Activated naive CD4-positive, alpha-beta T cell treated with anti-CD3 and anti-CD28 coated beads, Interleukin-2, amount 50 U/mL, for 72 hours (primary cell): ENCODE measurements around the gene SPATA33. TPM values are rescaled to one million over a fixed set of nuclear protein-coding genes. Genes with fewer than 3 reads are reported as not detected.

ENCODE experiments used
- ATAC-seq, 2 donors: fragments of 150-1000 bp; cut with Tn5 transposase; 2 replicates each; pipeline ENCODE4 v1.10.0; 2021; ENCODE audit warnings: mild to moderate bottlenecking in 2 of 2, moderate library complexity in 2 of 2
- DNase-seq, 2 donors: peaks; one replicate each; pipeline ENCODE4 v3.0.0; 2021 to 2022; ENCODE audit warnings: low spot score in 2 of 2
- H3K27ac Mint-ChIP-seq, 2 donors: one replicate each; pipeline ENCODE4 v1.8.0; 2022; ENCODE audit warnings: mild to moderate bottlenecking in 2 of 2, mixed read lengths in 2 of 2
- H3K36me3 Mint-ChIP-seq, 2 donors: one replicate each; pipeline ENCODE4 v1.8.0; 2022; ENCODE audit warnings: mixed read lengths in 2 of 2
- H3K9me3 Mint-ChIP-seq, 2 donors: one replicate each; pipeline ENCODE4 v1.8.0; 2022; ENCODE audit warnings: mixed read lengths in 2 of 2
- total RNA-seq, 2 donors: library from RNA; stranded (reverse); gene quantifications; one replicate each; pipeline ENCODE4 v1.2.3, GENCODE V29; 2022

Gene SPATA33
- total RNA-seq = 10 to 100 TPM in 1 of 2 donors, 1 to 10 TPM in 1; 8.0 to 18.2 TPM

DNA sequence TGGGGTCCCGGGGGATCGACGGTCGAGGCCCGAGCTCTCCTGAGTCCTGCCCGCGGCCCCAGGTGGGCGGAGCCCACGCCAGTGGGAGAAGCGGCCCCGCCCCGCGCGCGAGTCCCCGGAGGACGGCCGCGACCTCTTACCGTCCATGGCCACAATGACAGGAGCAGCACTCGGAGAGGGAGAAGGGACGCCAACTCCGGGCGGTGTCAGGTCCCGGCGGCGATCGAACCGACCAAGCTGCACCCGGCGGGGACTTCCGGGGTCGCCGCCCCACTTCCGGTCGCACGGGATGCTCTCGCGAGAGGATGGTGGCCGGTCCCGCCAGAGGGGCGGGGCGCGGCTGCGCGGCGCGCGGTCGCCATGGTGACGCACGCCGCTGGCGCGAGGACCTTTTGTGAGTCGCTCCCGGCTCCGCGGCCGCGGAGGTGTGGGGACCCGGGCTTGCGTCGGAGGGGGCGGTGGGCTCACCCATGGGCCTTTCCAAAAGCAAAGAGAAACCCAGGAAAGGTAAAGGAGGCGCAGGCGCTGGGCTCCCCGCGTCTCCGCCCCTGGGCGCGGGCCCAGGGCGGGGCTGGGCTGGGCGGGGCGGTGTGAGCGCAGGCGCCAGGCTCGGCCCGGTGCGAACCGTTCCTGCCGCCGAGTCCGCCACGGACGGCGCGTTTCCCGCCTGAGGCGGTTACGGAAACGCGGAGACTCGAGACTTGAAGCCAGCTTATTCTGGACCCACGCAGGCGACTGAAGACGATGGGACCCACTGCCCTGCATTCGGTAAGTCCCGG lies at the start of gene SPATA33, which contains the start of gene CHMP1A:
TSS of gene SPATA33 (plus strand) at position 395 of the 779 bp plus-strand sequence. CDS start at position 471, 76 bp downstream.
TSS of gene CHMP1A (minus strand) at position 267 of the 779 bp plus-strand sequence. CDS start at position 147, 120 bp downstream.
- H3K27ac Mint-ChIP-seq = peak within 1 kb of the TSS; percentile 83 to 96
- H3K36me3 Mint-ChIP-seq = peaks cover 31 to 40% of the 10 kb centered on the region in 2 donors
- DNase-seq = peak; percentile 95 to 97
- no peaks in the 10 kb centered on the region for H3K9me3 Mint-ChIP-seq
- ATAC-seq = peak; percentile 93 to 95

DNA sequence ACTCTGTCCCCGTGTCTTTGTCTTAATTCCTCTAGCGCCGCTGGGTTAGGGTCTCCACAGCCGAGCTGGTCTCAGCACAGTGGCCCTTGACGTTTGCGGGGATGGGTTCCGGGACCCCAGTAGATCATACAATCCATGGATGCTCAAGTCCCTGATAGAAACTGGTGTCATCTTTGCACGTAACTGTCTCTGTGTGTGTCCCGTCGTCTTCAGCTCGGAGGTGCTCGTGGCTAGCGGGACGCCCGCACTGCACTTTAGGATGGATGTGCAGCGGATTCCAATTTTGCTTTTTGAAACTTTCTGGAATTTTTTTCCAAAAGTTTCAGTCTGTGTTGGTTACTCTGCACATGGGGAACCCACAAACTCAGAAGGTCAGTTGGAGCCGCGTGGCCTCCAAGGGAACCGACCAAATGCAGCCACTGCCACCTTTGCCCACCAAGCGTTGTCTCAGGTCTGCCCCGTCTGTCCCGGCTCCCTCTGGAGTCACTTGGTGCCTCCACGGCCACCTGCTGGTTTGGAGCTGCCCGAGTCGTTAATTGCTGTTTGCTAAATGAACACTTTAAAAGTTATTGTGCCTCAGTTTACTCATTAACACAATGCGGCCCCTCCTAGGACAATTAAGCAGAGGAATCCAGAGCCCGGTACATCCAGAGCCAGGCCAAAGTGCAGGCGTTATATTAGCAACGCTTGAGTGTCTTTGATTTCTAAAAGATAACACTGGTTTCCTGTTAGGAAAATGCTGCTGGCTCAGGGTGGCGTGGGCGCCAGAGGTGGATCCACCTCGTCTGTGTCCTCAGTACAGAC lies 49.5 kb upstream of the SPATA33 start:
- Mint-ChIP-seq H3K27ac (no peak overlapping the region), H3K36me3 (no peaks in the 10 kb centered on the region), H3K9me3 (no peaks in the 10 kb centered on the region)
- DNase-seq (no peak), ATAC-seq (no peak)

DNA sequence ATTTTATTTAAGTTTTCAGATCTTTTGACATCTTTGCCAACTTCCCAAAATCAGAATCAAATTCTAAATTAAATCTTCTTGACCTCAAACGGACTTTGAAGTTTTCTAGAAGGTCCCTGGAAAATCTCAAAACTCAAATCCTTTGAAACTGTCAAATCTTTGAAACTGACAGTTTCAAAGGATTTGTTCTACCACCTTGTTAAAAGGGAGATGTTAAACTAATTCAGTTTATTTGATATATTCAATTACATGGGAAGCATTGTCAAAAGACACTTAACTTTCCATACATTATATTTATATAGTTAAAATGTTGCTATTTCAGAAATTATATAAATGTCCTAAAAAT lies 47.6 kb upstream of the SPATA33 start:
- no peak for ATAC-seq
- Mint-ChIP-seq H3K27ac (no peak overlapping the region), H3K9me3 (no peaks in the 10 kb centered on the region), H3K36me3 (no peaks in the 10 kb centered on the region)
- no peak for DNase-seq

DNA sequence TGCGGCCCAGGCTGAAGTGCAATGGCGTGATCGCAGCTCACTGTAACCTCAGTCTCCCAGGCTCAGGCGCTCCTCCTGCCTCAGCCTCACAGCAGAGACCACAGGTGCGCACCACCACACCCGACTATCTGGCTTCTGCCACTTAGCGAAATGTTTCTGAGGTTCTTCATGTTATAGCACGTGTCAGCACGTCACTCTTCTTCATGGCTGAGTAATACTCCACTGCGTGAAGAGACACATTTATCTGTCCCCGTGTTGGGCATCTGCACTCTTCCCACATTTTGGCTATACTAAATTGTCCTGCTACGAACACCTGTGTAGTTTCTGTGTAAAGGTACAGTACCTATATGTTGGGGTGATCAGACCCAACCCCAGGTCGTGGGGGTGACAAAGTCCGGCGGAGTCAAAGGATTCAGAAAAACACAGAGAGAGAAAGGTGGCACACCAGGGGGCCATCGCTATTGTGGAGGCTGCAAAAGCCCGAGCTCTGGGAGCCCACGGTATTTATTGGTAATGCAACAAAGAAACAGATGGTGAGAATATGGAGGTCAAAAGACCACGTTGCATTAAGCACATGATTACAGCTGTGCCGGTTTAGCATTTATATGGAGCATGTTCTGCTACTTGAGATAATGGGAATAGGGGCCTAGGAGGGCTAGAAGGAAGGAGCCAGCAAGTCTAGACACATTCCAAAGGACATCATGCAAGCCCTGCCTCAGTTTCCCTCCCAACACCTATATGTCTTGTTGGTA lies 45.0 kb upstream of the SPATA33 start:
- Mint-ChIP-seq H3K27ac (no peak overlapping the region), H3K36me3 (no peaks in the 10 kb centered on the region), H3K9me3 (peaks cover 0 to 5% of the 10 kb centered on the region in 2 donors)
- DNase-seq (no peak), ATAC-seq (no peak)

DNA sequence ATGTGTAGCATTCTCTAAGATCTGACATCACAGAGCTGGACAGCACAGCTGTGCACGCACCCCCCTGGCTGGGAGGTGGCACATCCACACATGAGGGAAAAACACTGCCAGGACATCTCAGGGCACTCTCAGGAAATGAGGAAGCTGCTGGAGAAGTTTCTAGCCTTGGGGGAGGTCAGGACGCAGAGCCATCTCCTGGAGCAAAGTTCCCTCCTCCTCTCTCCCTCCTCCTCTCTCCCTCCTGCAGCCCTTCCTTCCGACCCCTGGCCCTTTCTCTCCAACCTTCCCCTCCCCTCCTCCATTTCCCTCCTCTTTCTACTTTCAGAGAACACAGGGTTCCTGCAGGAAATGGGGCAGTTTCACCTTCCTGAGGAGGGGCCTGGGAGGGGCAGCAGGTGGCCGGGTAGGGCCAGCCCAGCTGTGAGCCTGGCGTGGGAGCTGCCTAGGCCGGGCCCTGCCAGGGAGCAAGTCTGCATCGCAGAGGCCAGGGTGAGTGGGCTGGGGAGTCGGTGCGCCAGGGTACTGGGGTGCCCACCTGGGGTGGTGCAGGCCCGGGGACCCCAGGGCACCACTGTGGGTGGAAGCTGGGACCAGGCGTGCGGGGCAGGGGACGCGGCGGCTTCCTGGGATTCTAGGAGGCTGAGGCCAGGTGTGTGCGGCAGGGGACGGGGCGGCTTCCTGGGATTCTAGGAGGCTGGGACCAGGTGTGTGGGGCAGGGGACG lies 44.2 kb upstream of the SPATA33 start, which contains the start of gene DPEP1:
TSS of gene DPEP1 (plus strand) at position 412 of the 723 bp plus-strand sequence. CDS start 16,769 bp downstream, outside the sequence.
- no peak within 1 kb of the TSS for H3K27ac Mint-ChIP-seq
- no peaks in the 10 kb centered on the region for H3K36me3 Mint-ChIP-seq
- ATAC-seq (no peak), DNase-seq (no peak)
- peaks cover 0 to 5% of the 10 kb centered on the region in 2 donors for H3K9me3 Mint-ChIP-seq

DNA sequence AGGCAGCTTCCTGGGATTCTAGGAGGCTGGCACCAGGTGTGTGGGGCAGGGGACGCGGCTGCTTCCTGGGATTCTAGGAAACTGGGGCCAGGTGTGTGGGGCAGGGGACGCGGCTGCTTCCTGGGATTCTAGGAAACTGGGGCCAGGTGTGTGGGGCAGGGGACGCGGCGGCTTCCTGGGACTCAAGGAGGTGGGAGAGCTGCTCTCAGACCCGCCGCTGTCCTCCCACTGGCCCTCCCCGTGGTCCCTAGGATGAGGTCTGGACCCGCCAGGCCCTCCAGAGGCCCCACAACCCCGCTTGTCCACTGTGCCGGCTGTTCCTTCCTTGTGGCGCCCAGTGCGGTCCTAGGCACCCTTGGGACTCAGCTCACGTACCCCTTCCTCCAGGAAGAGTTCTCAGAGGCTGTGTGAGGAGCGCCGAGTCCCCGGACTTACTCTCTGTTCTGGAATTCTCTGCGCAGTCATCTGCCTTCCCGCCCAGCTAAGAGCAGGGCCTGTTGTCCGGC lies 43.6 kb upstream of the SPATA33 start:
- ATAC-seq (no peak), DNase-seq (no peak)
- Mint-ChIP-seq H3K36me3 (no peaks in the 10 kb centered on the region), H3K9me3 (peaks cover 0 to 5% of the 10 kb centered on the region in 2 donors), H3K27ac (no peak overlapping the region)

DNA sequence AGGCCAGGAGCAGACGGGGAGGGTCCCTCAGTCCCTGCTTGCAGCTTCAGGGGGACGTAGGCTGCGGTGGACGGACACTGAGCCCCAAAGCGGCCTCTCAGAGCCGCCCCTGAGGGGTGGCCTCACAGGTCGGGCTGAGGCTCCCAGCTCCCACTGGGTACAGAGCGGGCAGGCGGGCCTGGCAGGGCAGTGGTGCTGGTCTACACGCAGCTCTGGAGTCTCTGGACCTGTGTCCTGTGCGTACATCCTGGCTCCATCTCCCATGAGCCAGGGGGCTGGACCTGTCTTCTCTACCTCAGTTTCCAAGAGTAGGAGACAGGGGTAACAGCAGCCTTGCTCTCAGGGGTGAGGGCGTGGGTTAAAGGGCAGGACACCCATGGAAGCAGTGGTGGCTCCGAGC lies 42.5 kb upstream of the SPATA33 start:
- H3K27ac Mint-ChIP-seq = no peak overlapping the region
- peaks cover 0 to 5% of the 10 kb centered on the region in 2 donors for H3K9me3 Mint-ChIP-seq
- ATAC-seq = peak in 1 of 2 donors; percentile 18
- DNase-seq = no peak
- no peaks in the 10 kb centered on the region for H3K36me3 Mint-ChIP-seq

DNA sequence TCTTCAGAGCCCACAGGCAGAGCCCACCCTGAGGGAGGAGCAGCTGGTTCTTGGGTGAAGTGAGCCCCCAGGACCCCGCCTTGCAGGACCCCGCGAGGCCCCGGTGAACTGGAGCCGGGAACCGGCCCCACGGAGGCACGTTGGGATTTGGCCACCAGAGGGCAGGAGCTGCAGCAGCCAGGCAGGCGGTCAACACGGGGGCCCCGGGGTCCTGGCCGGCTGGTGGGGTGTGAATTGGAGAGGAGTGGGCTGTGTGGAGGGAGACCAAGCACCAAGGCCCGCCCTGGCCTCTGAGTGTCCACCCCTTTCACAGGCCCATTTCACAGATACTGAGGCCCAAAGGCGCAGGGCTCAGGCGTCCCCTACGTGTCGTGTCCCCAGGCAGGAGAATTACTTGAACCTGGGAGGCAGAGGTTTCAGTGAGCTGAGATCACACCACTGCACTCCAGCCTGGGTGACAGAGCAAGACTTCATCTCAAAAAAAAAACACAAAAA lies 42.0 kb upstream of the SPATA33 start:
- Mint-ChIP-seq H3K9me3 (peaks cover 0 to 5% of the 10 kb centered on the region in 2 donors), H3K27ac (no peak overlapping the region), H3K36me3 (no peaks in the 10 kb centered on the region)
- peak in 1 of 2 donors; percentile 60 for ATAC-seq
- peak in 1 of 2 donors; percentile 65 for DNase-seq

DNA sequence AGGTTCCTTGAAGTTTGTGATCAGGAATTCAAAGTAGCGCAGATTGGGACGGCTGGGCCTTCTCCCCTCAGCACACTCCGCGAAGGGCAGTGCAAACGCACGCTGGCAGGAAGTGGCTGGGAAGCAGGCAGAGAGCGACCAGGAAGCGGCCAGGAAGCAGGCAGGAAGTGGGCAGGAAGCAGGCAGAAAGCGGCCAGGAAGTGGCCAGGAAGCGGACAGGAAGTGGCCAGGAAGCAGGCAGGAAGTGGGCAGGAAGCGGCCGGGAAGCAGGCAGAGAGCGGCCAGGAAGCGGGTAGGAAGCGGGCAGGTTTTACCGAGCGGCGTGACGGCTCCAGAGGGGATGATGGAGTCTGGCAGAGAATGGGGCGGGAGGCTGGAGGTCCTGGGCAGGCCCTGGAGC lies 41.0 kb upstream of the SPATA33 start:
- peak overlapping the region; percentile 68 to 70 for H3K27ac Mint-ChIP-seq
- H3K36me3 Mint-ChIP-seq = no peaks in the 10 kb centered on the region
- ATAC-seq (no peak), DNase-seq (no peak)
- H3K9me3 Mint-ChIP-seq = peaks cover 0 to 5% of the 10 kb centered on the region in 2 donors

DNA sequence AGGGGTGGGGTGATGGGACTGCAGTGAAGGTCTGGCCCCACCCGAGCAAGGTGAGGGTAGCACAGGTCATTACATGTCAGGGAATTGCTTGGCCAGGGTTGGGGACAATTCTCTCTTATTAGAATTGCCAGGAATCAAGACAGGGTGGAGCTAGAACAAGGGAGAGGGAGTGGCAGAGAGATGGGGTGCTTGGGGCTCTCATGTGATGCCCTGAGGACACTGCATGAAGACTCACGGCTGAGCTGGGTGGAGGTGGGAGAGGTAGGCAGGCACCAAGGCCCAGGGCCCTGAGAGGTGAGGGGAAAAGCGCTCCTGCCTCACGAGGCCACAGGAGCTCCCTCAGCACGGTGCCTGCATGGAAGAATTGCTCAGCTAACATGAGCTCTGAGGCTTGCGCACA lies 40.6 kb upstream of the SPATA33 start:
- peak overlapping the region in 1 of 2 donors; percentile 70 for H3K27ac Mint-ChIP-seq
- peaks cover 0 to 5% of the 10 kb centered on the region in 2 donors for H3K9me3 Mint-ChIP-seq
- no peaks in the 10 kb centered on the region for H3K36me3 Mint-ChIP-seq
- DNase-seq (no peak), ATAC-seq (no peak)

DNA sequence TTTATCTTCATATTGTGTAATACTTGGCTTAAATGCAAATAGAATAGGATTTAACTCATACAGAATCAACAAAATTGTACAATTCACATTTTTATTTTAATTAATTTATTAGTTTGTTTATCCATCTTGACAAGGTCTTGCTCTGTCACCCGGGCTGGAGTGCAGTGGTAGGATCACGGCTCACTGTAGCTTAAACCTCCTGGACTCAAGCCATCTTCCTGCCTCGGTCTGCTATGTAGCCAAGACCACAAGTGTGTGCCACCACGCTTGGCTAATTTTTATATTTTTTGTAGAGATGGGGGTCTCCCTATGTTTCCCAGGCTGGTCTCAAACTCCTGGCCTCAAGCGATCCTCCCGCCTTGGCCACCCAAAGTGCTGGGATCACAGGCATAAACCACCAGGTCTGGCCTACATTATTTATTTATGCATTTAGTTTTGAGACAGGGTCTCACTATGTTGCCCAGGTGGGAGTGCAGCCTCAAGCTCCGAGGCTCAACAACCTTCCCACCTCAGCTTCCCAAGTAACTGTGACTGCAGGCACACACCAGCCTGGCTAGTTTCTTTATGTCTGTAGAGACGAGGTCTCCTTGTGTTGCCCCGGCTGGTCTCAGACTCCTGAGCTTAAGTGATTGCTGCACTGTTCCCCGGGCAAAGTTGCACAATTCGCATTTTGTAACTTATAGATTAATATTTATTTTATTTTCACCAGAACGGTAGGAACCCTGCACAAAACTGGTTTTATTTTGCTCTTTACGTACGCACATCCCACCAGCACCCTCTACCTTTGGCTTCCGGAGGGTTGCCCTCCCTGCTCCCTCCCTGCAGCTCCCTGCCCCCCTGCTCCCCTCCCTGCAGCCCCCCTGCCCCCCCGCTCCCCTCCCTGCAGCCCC lies 39.3 kb upstream of the SPATA33 start:
- ATAC-seq (no peak), DNase-seq (no peak)
- Mint-ChIP-seq H3K27ac (no peak overlapping the region), H3K9me3 (peaks cover 0 to 5% of the 10 kb centered on the region in 2 donors), H3K36me3 (no peaks in the 10 kb centered on the region)

DNA sequence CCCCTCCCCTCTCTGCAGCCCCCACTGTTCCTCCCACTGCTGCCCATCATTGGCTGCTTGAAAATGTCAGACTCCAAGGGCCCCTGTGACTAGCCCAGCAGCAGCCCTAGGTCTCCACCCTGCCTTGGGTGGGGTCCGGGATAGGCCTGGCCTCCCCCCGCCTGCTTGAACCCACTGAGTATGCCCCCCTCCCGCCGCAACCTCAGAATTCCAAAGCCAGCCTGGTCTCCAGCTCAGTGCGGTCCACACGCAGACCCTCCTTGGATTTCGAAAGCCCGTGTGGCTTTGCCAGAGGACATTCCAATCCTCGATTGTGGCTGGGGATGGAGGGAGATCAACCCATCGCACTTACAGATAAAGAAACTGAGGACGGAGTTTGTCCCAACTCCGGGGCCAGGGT lies 37.8 kb upstream of the SPATA33 start:
- ATAC-seq = no peak
- no peak overlapping the region for H3K27ac Mint-ChIP-seq
- peaks cover 0 to 5% of the 10 kb centered on the region in 2 donors for H3K9me3 Mint-ChIP-seq
- DNase-seq = no peak
- H3K36me3 Mint-ChIP-seq = no peaks in the 10 kb centered on the region

DNA sequence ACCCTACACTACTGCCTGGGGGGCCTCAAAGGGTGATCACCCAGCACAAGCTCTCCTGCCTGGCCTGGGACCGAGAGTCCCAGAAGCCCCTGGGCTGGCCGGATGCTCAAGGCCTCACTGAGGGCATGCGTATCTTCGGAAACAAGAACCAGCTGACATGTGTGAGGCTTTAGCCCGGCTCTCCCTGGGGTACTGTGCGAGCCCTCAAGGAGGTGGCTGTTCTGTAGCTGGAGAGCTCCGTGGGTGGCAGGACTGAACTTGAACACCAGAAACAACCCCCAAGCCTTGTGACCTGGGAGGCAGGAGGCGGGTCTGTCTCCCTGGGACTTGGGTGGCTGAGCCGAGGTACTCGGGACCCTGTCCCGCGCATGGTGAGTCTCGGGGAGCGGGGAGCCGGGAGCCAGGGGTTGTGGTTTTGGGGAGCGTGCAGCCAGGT lies 37.2 kb upstream of the SPATA33 start:
- no peak for DNase-seq
- no peaks in the 10 kb centered on the region for H3K36me3 Mint-ChIP-seq
- H3K9me3 Mint-ChIP-seq = peaks cover 0 to 5% of the 10 kb centered on the region in 2 donors
- no peak overlapping the region for H3K27ac Mint-ChIP-seq
- ATAC-seq = no peak

DNA sequence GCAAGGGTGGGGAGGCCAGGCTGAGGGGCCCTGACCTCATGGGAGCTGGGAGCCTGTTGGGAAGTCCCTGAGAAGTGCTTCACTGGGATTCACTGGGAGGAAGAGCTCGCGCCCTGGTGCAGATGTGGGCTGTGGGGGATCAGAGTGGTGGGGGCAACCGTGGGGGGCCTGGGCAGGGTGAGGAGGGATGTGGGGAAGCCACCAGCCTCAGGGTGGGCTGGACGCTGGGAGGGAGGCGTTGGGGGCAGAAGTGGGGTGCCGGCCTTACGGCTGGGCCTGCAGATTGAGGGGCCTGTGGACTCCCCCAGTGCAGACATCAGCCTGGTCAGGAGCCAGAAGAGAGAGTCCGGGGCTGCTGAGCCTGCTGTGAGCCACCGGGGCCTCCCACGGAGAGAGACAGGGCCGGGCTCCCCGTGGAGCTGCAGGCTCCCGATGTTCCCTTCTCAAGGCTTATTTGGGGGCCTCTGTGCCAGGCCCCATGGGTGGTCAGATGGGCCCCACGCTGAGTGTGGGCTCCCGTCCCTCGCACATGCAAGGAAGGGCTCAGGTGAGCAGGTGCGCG lies 36.4 kb upstream of the SPATA33 start:
- H3K36me3 Mint-ChIP-seq = no peaks in the 10 kb centered on the region
- ATAC-seq = no peak
- no peak for DNase-seq
- no peak overlapping the region for H3K27ac Mint-ChIP-seq
- H3K9me3 Mint-ChIP-seq = peaks cover 0 to 5% of the 10 kb centered on the region in 2 donors
